IMR-90 (cell line): ENCODE measurements around the gene NR2F1. TPM values are rescaled to one million over a fixed set of nuclear protein-coding genes. Genes with fewer than 3 reads are reported as not detected.

Source experiments
- ATAC-seq: fragments of 200-7000 bp; cut with Tn5 transposase; 2 replicates; pipeline ENCODE4 v1.9.1; 2020; ENCODE audit warnings: low read depth, mild to moderate bottlenecking, moderate library complexity
- BruUV-seq: library from RNA; stranded (reverse); fragments of 400-500 nt; replicated peaks from 2 replicates; lab custom pipeline; 2021; lab: Mats Ljungman, UMichigan
- CTCF ChIA-PET: fragments of 300-600 bp; formaldehyde crosslinking; extraction: SDS; loops from one replicate; lab custom pipeline; 2021; ENCODE audit warnings: antibody characterized with exemption; lab: Yijun Ruan, JAX
- POLR2A ChIA-PET: fragments of 300-600 bp; sonication (Branson Sonifier 250); formaldehyde crosslinking; loops from one replicate; lab custom pipeline; 2022; ENCODE audit warnings: antibody characterized with exemption; ENCODE audit not compliant: unreplicated experiment; lab: Charles Lee
- DNase-seq: peaks from one replicate; pipeline ENCODE4 v3.0.0; 2013
- H2AFZ ChIP-seq: replicated peaks from 2 replicates; pipeline ENCODE3; 2013; ENCODE audit warnings: low read length, mild to moderate bottlenecking; ENCODE audit not compliant: poor library complexity
- H2AK5ac ChIP-seq: 2 replicates; pipeline ENCODE4 v1.6.1; 2013; ENCODE audit warnings: low read depth, low read length, inconsistent platforms
- H2AK9ac ChIP-seq: replicated peaks from 2 replicates; pipeline ENCODE3; 2013; ENCODE audit warnings: mild to moderate bottlenecking, low read depth, low read length, moderate library complexity; ENCODE audit not compliant: poor library complexity
- H2BK120ac ChIP-seq: 2 replicates; pipeline ENCODE4 v1.6.1; 2013; ENCODE audit warnings: low read depth, low read length, inconsistent platforms
- H2BK15ac ChIP-seq: 3 replicates; pipeline ENCODE4 v1.6.1; 2013; ENCODE audit warnings: low read depth, low read length, inconsistent platforms
- H2BK20ac ChIP-seq: 2 replicates; pipeline ENCODE4 v1.6.1; 2013; ENCODE audit warnings: low read depth, mild to moderate bottlenecking, inconsistent platforms, low read length, moderate library complexity
- H2BK5ac ChIP-seq: 2 replicates; pipeline ENCODE4 v1.6.1; 2013; ENCODE audit warnings: mild to moderate bottlenecking, low read depth, low read length, inconsistent platforms; ENCODE audit not compliant: poor library complexity, severe bottlenecking
- H3K14ac ChIP-seq: replicated peaks from 2 replicates; pipeline ENCODE4 v1.6.1; 2013; ENCODE audit warnings: low read depth, low read length, inconsistent platforms
- H3K18ac ChIP-seq: 2 replicates; pipeline ENCODE4 v1.6.1; 2013; ENCODE audit warnings: low read depth, low read length, control low read depth
- H3K23ac ChIP-seq: 2 replicates; pipeline ENCODE4 v1.6.1; 2013; ENCODE audit warnings: low read depth, low read length, inconsistent platforms
- H3K27ac ChIP-seq: 2 replicates; pipeline ENCODE4 v1.5.1; 2013; ENCODE audit warnings: mild to moderate bottlenecking, control low read depth, low read length; ENCODE audit not compliant: insufficient read depth
- H3K27me3 ChIP-seq: 2 replicates; pipeline ENCODE4 v1.6.1; 2013; ENCODE audit warnings: low read length; ENCODE audit not compliant: control insufficient read depth, insufficient read depth
- H3K36me3 ChIP-seq: 2 replicates; pipeline ENCODE4 v1.6.1; 2013; ENCODE audit warnings: low read length, mixed read lengths; ENCODE audit not compliant: control insufficient read depth, insufficient read depth
- H3K4ac ChIP-seq: 2 replicates; pipeline ENCODE4 v1.6.1; 2013; ENCODE audit warnings: low read depth, low read length, inconsistent platforms
- H3K4me1 ChIP-seq: 2 replicates; pipeline ENCODE4 v1.6.1; 2013; ENCODE audit warnings: low read length, mixed read lengths; ENCODE audit not compliant: control insufficient read depth, insufficient read depth
- H3K4me2 ChIP-seq: 2 replicates; pipeline ENCODE4 v1.6.1; 2013; ENCODE audit warnings: low read depth, mild to moderate bottlenecking, control low read depth, low read length, moderate library complexity
- H3K4me3 ChIP-seq: 2 replicates; pipeline ENCODE4 v1.5.1; 2013; ENCODE audit warnings: low read depth, mild to moderate bottlenecking, control low read depth, low read length, moderate library complexity; ENCODE audit not compliant: insufficient read depth
- H3K56ac ChIP-seq: 2 replicates; pipeline ENCODE4 v1.6.1; 2013; ENCODE audit warnings: low read length, inconsistent platforms; ENCODE audit not compliant: insufficient read depth; ENCODE audit errors: extremely low read depth
- H3K79me1 ChIP-seq, 2 experiments: 2 replicates each; pipeline ENCODE4 v1.6.1; 2013; ENCODE audit warnings: low read length in 2 of 2, inconsistent platforms in 1 of 2, low read depth in 1 of 2
- H3K9ac ChIP-seq: 2 replicates; pipeline ENCODE4 v1.6.1; 2013; ENCODE audit warnings: low read depth, low read length, control low read depth
- H3K9me1 ChIP-seq: 2 replicates; pipeline ENCODE4 v1.6.1; 2013; ENCODE audit warnings: low read length, inconsistent platforms; ENCODE audit not compliant: insufficient read depth
- H3K9me3 ChIP-seq: 2 replicates; pipeline ENCODE4 v1.6.1; 2013; ENCODE audit warnings: low read length; ENCODE audit not compliant: control insufficient read depth, insufficient read depth
- H4K20me1 ChIP-seq: 2 replicates; pipeline ENCODE4 v1.6.1; 2013; ENCODE audit warnings: low read length, inconsistent platforms; ENCODE audit not compliant: insufficient read depth
- H4K5ac ChIP-seq: 2 replicates; pipeline ENCODE4 v1.6.1; 2013; ENCODE audit warnings: mild to moderate bottlenecking, low read depth, low read length, control low read depth
- H4K8ac ChIP-seq, 2 experiments: 2 replicates each; pipeline ENCODE4 v1.6.1; 2013; ENCODE audit warnings: low read depth in 2 of 2, low read length in 2 of 2, control low read depth in 1 of 2, inconsistent platforms in 1 of 2
- H4K91ac ChIP-seq: 2 replicates; pipeline ENCODE4 v1.6.1; 2013; ENCODE audit warnings: low read depth, low read length, inconsistent platforms; ENCODE audit not compliant: insufficient read depth
- BHLHE40 ChIP-seq: fragments of 150-350 bp; IDR thresholded peaks from 2 replicates; pipeline ENCODE4 v1.6.1; 2016; ENCODE audit warnings: mild to moderate bottlenecking, low read depth, low read length
- CEBPB ChIP-seq: IDR thresholded peaks from 2 replicates; pipeline ENCODE4 v1.6.1; 2012; ENCODE audit warnings: low read depth, low read length, improper control_type of control experiment
- SMC3 ChIP-seq: fragments of 150-350 bp; IDR thresholded peaks from 2 replicates; pipeline ENCODE4 v1.6.1; 2016; ENCODE audit warnings: low read depth, mild to moderate bottlenecking, antibody characterized with exemption, low read length, moderate library complexity
- WGBS, 2 experiments: methylation state at CpG; one replicate each; pipeline versions ENCODE4 v1.1.5 to v1.1.7; 2013; ENCODE audit warnings: missing lambda C conversion rate in 2 of 2; ENCODE audit not compliant: insufficient read length in 1 of 2; ENCODE audit errors: extremely low coverage in 2 of 2; 5-methylcytosine and 5-hydroxymethylcytosine counted together
- dilution Hi-C: fragments of 300-500 bp; cut with HindIII; formaldehyde crosslinking; loops from one replicate; pipeline ENCODE4 v1.14.3; 2018; ENCODE audit warnings: low sequenced_read_pairs; ENCODE audit not compliant: unreplicated experiment
- in situ Hi-C: fragments of 300-500 bp; cut with MboI; formaldehyde crosslinking; loops from 3 replicates; pipeline ENCODE4 v1.14.3; 2019; ENCODE audit warnings: low sequenced_read_pairs, inconsistent platforms, mixed read lengths
- intact Hi-C: fragments of 100-400 bp; cut with micrococcal nuclease; formaldehyde crosslinking; loops from 2 replicates; pipeline ENCODE4 v1.10.0; 2022
- polyA plus RNA-seq, 3 experiments: library from polyadenylated mRNA; depleted of rRNA; stranded (reverse); fragments of >200 nt; gene quantifications; 2 replicates each; pipeline ENCODE4 v1.2.3, GENCODE V29; 2012; ENCODE audit warnings: low replicate concordance in 1 of 3
- total RNA-seq: library from RNA; depleted of rRNA; stranded (reverse); fragments of >200 nt; gene quantifications from 2 replicates; pipeline ENCODE4 v1.2.3, GENCODE V29; 2012

NR2F1 gene
- total and polyA plus RNA-seq, 2 of the 4 experiments (the other 2 are of a cell fraction), result 19.0 to 160 TPM

- intact Hi-C loops, result loop anchor here (5.0 kb wide), 2 partner anchors 55 to 100 kb away; no protein-coding TSS in a partner anchor
- Histone ChIP-seq H3K23ac (no peak overlapping the region), H3K18ac (no peak overlapping the region), H3K56ac (no peak overlapping the region), H3K4me1 (no peaks in the 10 kb centered on the region), H3K27ac (no peak overlapping the region), H2BK20ac (no peak overlapping the region), H3K9ac (no peak overlapping the region), H2BK120ac (no peak overlapping the region), H4K8ac (no peak overlapping the region), H4K20me1 (no peaks in the 10 kb centered on the region), H4K5ac (no peak overlapping the region), H3K36me3 (no peaks in the 10 kb centered on the region), H3K27me3 (no peaks in the 10 kb centered on the region), H2AK9ac (no peak overlapping the region), H3K4me2 (no peak overlapping the region), H2AK5ac (no peak overlapping the region), H3K9me1 (no peaks in the 10 kb centered on the region), H2BK5ac (no peak overlapping the region), H2BK15ac (no peak overlapping the region), H2AFZ (no peak overlapping the region), H4K91ac (no peak overlapping the region), H3K9me3 (no peaks in the 10 kb centered on the region), H3K4me3 (no peak overlapping the region), H3K79me1 (no peaks in the 10 kb centered on the region), H3K14ac (no peak overlapping the region), H3K4ac (no peak overlapping the region)
- ChIA-PET CTCF (interaction anchor here (1.0 to 3.1 kb wide), 2 partner anchors 15 to 179 kb away, joined by 4 to 11 read pairs; no protein-coding TSS in a partner anchor), POLR2A (no interaction called here)
- peak; percentile 77 for DNase-seq
- no peak for ATAC-seq
- WGBS, 2 experiments, result no CpG with 5 or more reads among the region's 4 CpGs
- BruUV-seq, result no TSS peak
- dilution Hi-C loops, result no loop called here
- TF ChIP-seq CEBPB (peak; percentile 96), BHLHE40 (no peak), SMC3 (no peak)
- in situ Hi-C loops, result no loop called here
These were observed 39.3 kb downstream of the NR2F1 start for GRCh38 chr5:93622240-93622885.
